ES-I3 (cell line): Measurements from ENCODE around the gene UBE4B.
"Not testable (repeated sequence)": the region's sequence is repeated elsewhere in the genome, so short reads cannot be mapped to it uniquely, and the experiment has no call there.

Experiments
- H3K36me3 ChIP-seq: 2 replicates; pipeline ENCODE4 v1.6.1; 2013; ENCODE audit warnings: mild to moderate bottlenecking, low read length, control low read depth, moderate library complexity; ENCODE audit not compliant: insufficient read depth
- H3K4me1 ChIP-seq: 2 replicates; pipeline ENCODE4 v1.6.1; 2013; ENCODE audit warnings: mild to moderate bottlenecking, control low read depth, low read length; ENCODE audit not compliant: insufficient read depth
- H3K9ac ChIP-seq: 2 replicates; pipeline ENCODE4 v1.6.1; 2013; ENCODE audit warnings: low read depth, mild to moderate bottlenecking, low read length, moderate library complexity
- H3K9me3 ChIP-seq: 2 replicates; pipeline ENCODE4 v1.6.1; 2013; ENCODE audit warnings: mild to moderate bottlenecking, low read length, moderate library complexity; ENCODE audit not compliant: control insufficient read depth, insufficient read depth

UBE4B gene

DNA sequence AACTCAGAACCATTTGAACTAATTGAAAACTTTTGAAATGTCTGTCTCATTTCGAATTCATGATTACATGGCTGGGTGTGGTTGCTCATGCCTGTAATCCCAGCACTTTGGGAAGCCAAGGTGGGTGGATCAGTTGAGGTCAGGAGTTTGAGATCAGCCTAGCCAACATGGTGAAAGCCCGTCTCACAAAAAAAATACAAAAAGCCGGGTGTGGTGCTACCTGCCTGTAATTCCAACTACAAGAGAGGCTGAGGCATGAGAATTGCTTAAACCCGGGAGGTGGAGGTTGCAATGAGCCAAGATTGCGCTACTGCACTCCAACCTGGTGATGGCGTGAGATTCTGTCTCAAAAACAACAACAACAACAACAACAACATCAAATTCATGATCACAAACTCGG, 40.6 kb downstream of the UBE4B start:
- not testable (repeated sequence) for H3K36me3 ChIP-seq, H3K9ac ChIP-seq, H3K9me3 ChIP-seq, H3K4me1 ChIP-seq

GRCh38 chr1:10074059-10074851, 41.5 kb downstream of the UBE4B start:
- Histone ChIP-seq H3K9ac (no peak overlapping the region), H3K9me3 (no peaks in the 10 kb centered on the region), H3K4me1 (no peaks in the 10 kb centered on the region; the same call in 1 of the 2 replicates), H3K36me3 (no peaks in the 10 kb centered on the region)

- no peaks in the 10 kb centered on the region for H3K9me3 ChIP-seq
- H3K36me3 ChIP-seq = no peaks in the 10 kb centered on the region
- H3K4me1 ChIP-seq = no peaks in the 10 kb centered on the region; the same call in 1 of the 2 replicates
- no peak overlapping the region for H3K9ac ChIP-seq
Measured at GRCh38 chr1:10074852-10075730, 42.3 kb downstream of the UBE4B start.

DNA sequence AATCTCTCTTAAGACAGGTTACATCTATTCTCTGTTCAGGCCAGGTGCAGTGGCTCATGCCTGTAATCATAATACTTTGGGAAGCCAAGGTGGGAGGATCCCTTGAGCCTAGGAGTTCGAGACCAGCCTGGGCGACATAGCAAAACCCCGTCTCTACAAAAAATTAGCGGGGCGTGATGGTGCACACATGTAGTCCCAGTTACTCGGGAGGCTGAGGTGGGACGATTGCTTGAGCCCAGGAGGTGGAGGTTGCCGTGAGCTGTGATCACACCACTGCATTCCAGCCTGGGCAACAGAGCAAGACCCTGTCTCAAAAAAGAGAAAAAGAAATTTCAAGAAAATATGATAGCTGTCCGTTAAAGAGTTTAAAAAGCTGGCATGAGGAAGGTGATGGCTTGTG, 43.0 kb downstream of the UBE4B start:
- H3K9ac ChIP-seq = no peak overlapping the region
- H3K9me3 ChIP-seq = no peaks in the 10 kb centered on the region
- no peaks in the 10 kb centered on the region for H3K36me3 ChIP-seq
- H3K4me1 ChIP-seq = no peaks in the 10 kb centered on the region; the same call in 1 of the 2 replicates

DNA sequence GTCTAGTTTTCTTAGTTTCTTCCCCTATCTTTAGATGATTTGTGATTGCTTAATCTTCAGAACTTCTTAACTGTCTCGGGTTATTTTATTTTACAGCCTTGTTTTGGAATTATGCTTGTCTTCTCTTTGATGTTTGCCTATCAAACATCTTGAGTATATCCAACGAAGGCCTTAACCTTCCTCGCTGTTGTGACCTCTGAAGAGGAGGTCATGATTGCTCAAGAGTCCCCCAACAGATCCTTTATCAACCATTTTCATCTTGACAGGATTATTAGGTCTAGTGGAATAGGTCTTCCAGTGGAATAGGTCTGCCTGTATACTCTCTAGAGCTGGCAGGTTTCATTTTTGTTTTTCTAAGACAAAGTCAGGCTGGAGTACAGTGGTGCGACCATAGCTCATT, 45.7 kb downstream of the UBE4B start:
- Histone ChIP-seq H3K36me3 (no peaks in the 10 kb centered on the region), H3K4me1 (no peaks in the 10 kb centered on the region; the same call in 1 of the 2 replicates), H3K9ac (no peak overlapping the region), H3K9me3 (no peaks in the 10 kb centered on the region)

- no peak overlapping the region for H3K9ac ChIP-seq
- H3K9me3 ChIP-seq = no peaks in the 10 kb centered on the region
- no peaks in the 10 kb centered on the region for H3K36me3 ChIP-seq
- no peaks in the 10 kb centered on the region for H3K4me1 ChIP-seq
Measured at GRCh38 chr1:10080523-10080922, 47.8 kb downstream of the UBE4B start.

DNA sequence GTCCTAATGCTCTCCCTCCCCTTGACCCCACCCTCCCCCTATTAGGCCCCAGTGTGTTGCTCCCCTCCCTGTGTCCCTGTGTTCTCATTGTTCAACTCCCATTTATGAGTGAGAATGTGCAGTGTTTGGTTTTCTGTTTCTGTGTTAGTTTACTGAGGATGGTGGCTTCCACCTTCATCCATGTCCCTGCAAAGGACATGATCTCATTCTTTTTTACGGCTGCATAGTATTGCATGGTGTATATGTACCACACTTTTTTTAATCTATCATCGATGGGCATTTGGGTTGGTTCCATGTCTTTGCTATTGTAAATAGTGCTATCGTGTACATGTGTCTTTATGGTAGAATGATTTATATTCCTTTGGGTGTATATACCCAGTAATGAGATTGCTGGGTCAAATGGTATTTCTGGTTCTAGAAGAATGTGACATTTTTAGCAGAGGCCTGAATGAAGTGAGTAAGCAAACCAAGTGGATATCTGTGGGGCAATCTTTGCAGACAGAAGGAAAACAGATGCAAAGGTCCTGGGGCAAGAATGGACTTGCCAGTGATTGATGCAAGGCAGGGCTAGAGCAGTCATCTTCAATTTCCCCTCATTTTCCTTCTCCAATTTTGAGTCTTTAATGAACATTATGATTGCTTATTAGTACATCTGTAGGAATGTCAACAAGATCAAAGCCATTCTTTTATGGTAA, 50.2 kb downstream of the UBE4B start:
- Histone ChIP-seq H3K4me1 (no peaks in the 10 kb centered on the region), H3K36me3 (no peaks in the 10 kb centered on the region), H3K9me3 (no peaks in the 10 kb centered on the region), H3K9ac (no peak overlapping the region)

GRCh38 chr1:10084045-10084444, 51.3 kb downstream of the UBE4B start:
- H3K4me1 ChIP-seq = no peaks in the 10 kb centered on the region
- H3K36me3 ChIP-seq = no peaks in the 10 kb centered on the region
- H3K9me3 ChIP-seq = no peaks in the 10 kb centered on the region
- H3K9ac ChIP-seq = no peak overlapping the region

GRCh38 chr1:10085076-10085475, 52.3 kb downstream of the UBE4B start:
- no peaks in the 10 kb centered on the region; the same call in 1 of the 2 replicates for H3K4me1 ChIP-seq
- H3K9me3 ChIP-seq = no peaks in the 10 kb centered on the region
- H3K36me3 ChIP-seq = no peaks in the 10 kb centered on the region
- H3K9ac ChIP-seq = no peak overlapping the region

DNA sequence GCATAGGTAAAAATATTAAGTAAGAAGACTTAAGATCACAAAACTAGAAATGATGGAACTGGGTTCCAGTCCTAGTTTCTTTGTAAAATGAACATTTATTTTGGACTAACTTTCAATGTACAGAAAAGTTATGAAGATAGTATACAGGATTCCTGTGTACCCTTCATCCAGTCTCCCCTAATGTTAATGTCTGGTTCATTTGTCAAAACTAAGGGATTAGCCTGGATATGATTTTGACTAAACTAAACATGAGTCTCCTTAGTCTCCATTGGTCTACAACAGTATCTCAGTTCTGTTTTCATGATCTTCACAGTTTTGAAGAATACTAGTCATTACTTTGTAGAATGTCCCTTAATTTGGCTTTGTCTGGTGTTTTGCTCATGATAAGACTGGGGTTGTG, 54.5 kb downstream of the UBE4B start:
- no peaks in the 10 kb centered on the region; the same call in 1 of the 2 replicates for H3K4me1 ChIP-seq
- no peaks in the 10 kb centered on the region for H3K36me3 ChIP-seq

DNA sequence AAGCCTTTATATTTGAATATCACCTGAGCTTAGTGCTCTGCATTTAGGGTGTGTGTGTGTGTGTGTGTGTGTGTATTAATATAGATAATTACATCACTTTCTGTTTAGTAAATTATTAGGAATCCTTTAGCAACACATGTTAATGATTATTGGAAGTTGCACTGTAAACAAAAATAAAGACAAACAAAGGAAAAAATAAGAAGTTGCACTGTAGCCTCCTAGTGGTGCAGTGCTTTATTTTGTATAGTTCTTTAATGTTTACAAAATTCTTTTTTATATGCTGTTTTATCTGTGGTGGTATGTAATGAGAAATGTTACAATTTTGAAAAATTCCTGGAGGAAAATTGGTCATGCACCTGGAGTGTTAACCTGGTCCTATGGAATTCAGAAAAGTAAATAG, 69.2 kb downstream of the UBE4B start:
- Histone ChIP-seq H3K9ac (no peak overlapping the region), H3K36me3 (peaks cover 13% of the 10 kb centered on the region), H3K4me1 (peaks cover 6% of the 10 kb centered on the region; the same call in 1 of the 2 replicates), H3K9me3 (0 out of 2 replicates have a peak, but pooled peaks cover 3% of the 10 kb centered on the region)

More for the DNA sequence above, 54.5 kb downstream of the UBE4B start:
- Histone ChIP-seq H3K9me3 (no peaks in the 10 kb centered on the region), H3K9ac (no peak overlapping the region)

GRCh38 chr1:10103193-10103592, 70.4 kb downstream of the UBE4B start:
- no peaks in the 10 kb centered on the region for H3K9me3 ChIP-seq
- no peak overlapping the region for H3K9ac ChIP-seq
- H3K4me1 ChIP-seq = peaks cover 10% of the 10 kb centered on the region; the same call in 1 of the 2 replicates
- H3K36me3 ChIP-seq = peaks cover 12% of the 10 kb centered on the region

GRCh38 chr1:10104834-10105233, 72.1 kb downstream of the UBE4B start:
- Histone ChIP-seq H3K9me3 (no peaks in the 10 kb centered on the region), H3K36me3 (peaks cover 10% of the 10 kb centered on the region), H3K9ac (no peak overlapping the region), H3K4me1 (peaks cover 13% of the 10 kb centered on the region; the same call in 1 of the 2 replicates)

- Histone ChIP-seq H3K4me1 (peaks cover 13% of the 10 kb centered on the region; the same call in 1 of the 2 replicates), H3K36me3 (peaks cover 10% of the 10 kb centered on the region), H3K9me3 (no peaks in the 10 kb centered on the region), H3K9ac (no peak overlapping the region)
Measured at GRCh38 chr1:10105484-10105883, 72.7 kb downstream of the UBE4B start.
